ENCODE results near the gene ARSD.
"Not testable (repeated sequence)": the region's sequence is repeated elsewhere in the genome, so short reads cannot be mapped to it uniquely, and the experiment has no call there.

Gene ARSD

GRCh38 chrX:2933125-2933900 is 4.2 kb upstream of the ARSD start:
- DNase-seq: no peak

- no peak for DNase-seq
Observed at GRCh38 chrX:2931612-2932011, 2.5 kb upstream of the ARSD start.

GRCh38 chrX:2931155-2931554 is 2.0 kb upstream of the ARSD start:
- no peak for DNase-seq

DNA sequence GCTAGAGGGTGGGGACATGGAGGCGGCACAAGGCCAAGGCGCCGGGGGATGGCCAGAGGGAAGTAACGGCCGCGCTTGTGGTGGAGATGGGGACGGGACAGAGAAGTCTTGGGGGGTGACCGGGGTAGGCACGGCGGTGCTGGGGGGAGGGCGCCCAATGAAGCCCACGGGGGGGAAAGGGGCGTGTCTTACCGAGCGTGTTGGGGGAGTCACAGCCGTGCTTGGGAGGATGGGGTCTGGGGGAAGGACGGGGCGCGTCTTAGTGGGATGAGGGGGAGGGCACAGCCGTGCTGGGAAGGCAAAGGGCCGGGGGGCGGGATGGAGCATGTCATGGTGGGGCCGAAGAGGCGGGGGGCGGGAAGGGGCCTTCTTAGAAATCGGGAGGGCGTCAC is 952 bp downstream of the ARSD start:
- DNase-seq: no peak

- no peak for DNase-seq
Observed at GRCh38 chrX:2926664-2927275, 2.4 kb downstream of the ARSD start.

DNA sequence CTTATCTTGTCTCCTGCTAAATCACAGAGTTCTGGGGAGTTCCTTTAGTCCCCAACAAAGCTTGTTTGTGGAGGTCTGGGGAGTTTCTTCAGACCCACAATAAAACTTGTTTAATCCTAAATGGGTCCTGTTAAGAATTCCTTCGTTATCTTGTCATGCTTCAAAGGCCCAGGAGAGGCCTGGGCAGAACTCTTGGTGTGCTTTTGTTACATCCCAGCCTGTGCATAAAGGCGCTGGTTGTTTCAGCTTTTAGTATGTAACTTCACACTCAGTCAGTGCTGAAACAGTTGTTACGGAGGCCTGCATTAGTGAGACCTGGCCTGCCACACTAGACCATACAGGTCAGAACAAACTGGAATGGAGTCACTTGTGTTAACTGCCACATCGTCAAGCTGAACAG is 2.9 kb downstream of the ARSD start:
- not testable (repeated sequence) for DNase-seq

DNA sequence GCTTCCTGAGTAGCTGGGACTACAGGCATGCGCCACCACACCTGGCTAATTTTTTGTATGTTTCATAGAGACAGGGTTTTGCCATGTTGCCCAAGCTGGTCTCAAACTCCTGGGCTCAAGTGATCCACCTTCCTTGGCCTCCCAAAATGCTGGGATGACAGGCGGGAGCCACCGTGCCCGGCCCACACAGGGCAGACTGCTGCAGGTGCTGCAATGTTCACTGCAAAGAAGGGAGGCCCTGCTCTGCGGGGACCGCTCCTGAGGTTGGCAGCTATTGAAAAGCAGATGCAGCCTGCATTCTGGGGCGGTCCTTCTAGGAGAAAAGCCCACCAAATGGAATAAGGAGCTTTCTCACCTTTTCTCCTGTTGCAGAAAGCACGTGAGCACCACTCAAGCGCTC is 5.0 kb downstream of the ARSD start:
- no peak for DNase-seq

DNA sequence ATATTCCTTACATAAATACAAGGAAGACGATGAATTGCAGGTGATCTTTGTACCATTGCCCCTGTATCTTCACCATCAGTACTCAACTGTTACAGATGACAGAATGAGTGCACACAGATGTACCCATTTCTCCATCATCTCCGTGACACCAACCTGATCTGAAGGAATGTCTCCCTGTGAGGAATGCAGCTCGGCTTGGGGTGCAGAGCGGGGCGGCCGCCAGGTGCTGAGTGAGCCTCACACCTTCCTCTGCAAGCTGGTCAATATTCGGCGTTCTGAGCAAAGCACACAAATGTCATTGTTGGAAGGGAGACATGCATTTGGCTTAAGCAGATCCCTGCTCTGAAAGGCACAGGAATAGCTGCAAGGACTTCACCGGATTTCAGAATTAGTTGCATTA is 7.4 kb downstream of the ARSD start:
- no peak for DNase-seq

- DNase-seq: no peak
Observed at GRCh38 chrX:2921193-2921592, 7.9 kb downstream of the ARSD start.

- no peak for DNase-seq
Observed at GRCh38 chrX:2917767-2918166, 11.4 kb downstream of the ARSD start.

- no peak for DNase-seq
Observed at GRCh38 chrX:2913118-2913517, 16.0 kb downstream of the ARSD start.

- DNase-seq: no peak
Observed at GRCh38 chrX:2910109-2910508, 19.0 kb downstream of the ARSD start.

DNA sequence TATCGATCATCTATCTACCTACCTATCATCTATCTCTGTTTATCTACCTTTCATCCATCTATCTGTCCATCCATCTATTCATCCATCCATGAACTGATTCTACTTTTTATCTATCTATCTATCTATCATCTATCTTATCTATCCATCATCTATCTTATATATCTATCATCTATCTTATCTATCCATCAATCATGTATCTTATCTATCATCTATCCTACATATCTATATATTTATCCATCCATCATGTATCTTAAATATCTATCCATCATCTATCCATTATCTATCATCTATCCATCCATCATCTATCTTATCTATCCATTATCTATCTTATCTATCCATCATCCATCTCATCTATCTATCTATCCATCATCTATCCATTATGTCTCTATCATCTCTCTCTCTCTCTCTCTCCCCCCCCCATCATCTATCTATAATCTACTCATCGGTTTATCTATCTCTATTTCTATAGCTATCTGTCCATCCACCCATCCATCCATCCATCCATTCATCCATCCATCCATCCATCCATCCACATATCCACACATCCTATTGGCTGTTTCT is 20.9 kb downstream of the ARSD start:
- DNase-seq: no peak

DNA sequence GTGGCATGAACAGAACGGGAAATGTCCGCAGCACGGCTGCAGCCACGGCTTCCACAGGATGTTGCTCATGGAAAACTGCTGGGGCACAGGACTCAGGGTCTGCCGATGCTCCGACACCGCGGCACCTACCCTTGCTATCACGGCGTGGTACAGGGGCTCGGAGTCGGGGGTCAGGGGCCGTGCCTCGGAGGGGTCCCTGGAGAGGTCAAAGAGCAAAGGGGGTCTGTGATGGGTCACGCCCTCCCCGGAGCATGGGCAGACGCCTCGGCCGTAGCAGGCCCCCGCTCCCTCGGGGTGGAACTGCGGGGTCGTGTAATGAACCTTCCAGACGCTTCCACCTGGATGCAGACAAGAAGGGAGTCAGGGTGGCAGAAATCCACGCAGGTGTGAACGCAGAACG is 21.8 kb downstream of the ARSD start:
- DNase-seq: no peak

GRCh38 chrX:2903366-2903765 is 25.8 kb downstream of the ARSD start:
- DNase-seq: no peak

- no peak for DNase-seq
Observed at GRCh38 chrX:2902841-2903240, 26.3 kb downstream of the ARSD start.

GRCh38 chrX:2901367-2902036 is 27.6 kb downstream of the ARSD start:
- no peak for DNase-seq

DNA sequence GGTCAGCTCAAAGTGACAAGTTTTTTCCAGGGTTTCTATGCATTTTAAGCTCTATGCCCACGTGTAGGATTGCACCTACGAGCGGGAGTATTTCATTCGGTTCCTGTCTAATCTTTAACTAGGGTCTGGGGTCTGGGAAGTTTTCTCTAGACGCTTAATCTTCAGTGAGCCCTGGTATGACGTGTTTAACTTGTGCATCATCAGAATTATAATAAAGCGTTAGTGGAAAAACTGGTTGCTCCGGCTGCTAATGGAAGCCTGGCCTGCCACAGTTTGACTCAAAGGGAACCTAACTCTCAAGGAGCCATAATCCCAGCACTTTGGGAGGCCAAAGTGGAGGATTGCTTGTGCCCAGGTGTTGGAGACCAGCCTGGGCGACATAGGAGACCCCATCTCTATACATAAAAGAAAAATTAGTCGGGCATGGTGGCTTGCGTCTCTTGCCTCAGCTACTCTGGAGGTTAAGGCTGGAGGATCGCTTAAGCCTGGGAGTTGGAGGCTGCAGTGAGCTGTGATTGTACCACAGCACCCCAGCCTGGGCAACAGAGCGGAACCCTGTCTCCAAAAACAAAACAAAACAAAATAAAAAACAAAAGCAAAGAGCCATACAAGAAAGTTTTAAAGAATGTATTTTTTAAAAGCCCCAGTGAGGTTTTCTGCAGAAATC is 30.2 kb downstream of the ARSD start:
- no peak for DNase-seq

- not testable (repeated sequence) for DNase-seq
Observed at GRCh38 chrX:2897690-2898623, 31.2 kb downstream of the ARSD start.

GRCh38 chrX:2897311-2897689 is 31.8 kb downstream of the ARSD start:
- DNase-seq: no peak

- DNase-seq: no peak
Observed at GRCh38 chrX:2894885-2895292, 34.2 kb downstream of the ARSD start.

- no peak for DNase-seq
Observed at GRCh38 chrX:2892816-2893215, 36.3 kb downstream of the ARSD start.

Measured in activated CD4-positive, alpha-beta T cell treated with anti-CD3 and anti-CD28 coated beads for 4 hours (primary cell).